ENCODE data around the gene VPS29.

- no peak for TF ChIP-seq CTCF (IDR thresholded peaks at IDR 0.05)
- no peak for TF ChIP-seq POLR2A (IDR thresholded peaks at IDR 0.05)
Observed at GRCh38 chr12:110503432-110503831, 1.5 kb upstream of the VPS29 start.

Measured in Peyer's patch (tissue), 4 donors.